Motor neuron (in vitro differentiated cells): Measurements from ENCODE around the gene ABCC12. TPM values are rescaled to one million over a fixed set of nuclear protein-coding genes. Genes with fewer than 3 reads are reported as not detected.

Experiments
- total RNA-seq, 8 experiments: library from RNA; unstranded; fragments of 300-600 nt; gene quantifications; 2 replicates each; pipeline versions ENCODE4 v1.2.3 to v1.2.4, GENCODE V29; 2022

The ABCC12 gene
- total RNA-seq, 8 experiments from 2014 or later, result 0.05 to 0.56 (median 0.25) TPM; not detected in 2

Other genes starting within 250 kb of the ABCC12 start
- gene LONP2, start 88.3 kb upstream of the ABCC12 start, total RNA-seq, result 10 to 100 TPM; 25.3 to 70.5 (median 42.5) TPM
- gene ABCC11, start 91.5 kb upstream of the ABCC12 start, total RNA-seq, result under 1 TPM; 0.27 to 0.92 (median 0.29) TPM
- 10 to 100 TPM in 7 of 8 experiments, 1 to 10 TPM in 1; 9.0 to 46.2 (median 37.9) TPM for gene SIAH1, start 229.4 kb upstream of the ABCC12 start, total RNA-seq